GM19467 (cell line): Measurements from ENCODE around the gene MS4A13.
"Not testable (repeated sequence)": the region's sequence is repeated elsewhere in the genome, so short reads cannot be mapped to it uniquely, and the experiment has no call there.

Source experiments
- ATAC-seq: cut with Tn5 transposase; IDR thresholded peaks from one replicate; pipeline ENCODE4 v1.9.1; 2021; ENCODE audit warnings: mild to moderate bottlenecking, moderate library complexity; ENCODE audit not compliant: unreplicated experiment

Gene MS4A13, protein sequence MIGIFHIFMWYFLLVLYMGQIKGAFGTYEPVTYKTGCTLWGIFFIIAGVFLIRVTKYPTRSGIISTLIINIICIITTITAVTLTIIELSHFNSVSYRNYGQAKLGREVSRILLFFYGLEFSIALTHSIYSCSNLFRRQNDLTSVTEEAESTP

DNA sequence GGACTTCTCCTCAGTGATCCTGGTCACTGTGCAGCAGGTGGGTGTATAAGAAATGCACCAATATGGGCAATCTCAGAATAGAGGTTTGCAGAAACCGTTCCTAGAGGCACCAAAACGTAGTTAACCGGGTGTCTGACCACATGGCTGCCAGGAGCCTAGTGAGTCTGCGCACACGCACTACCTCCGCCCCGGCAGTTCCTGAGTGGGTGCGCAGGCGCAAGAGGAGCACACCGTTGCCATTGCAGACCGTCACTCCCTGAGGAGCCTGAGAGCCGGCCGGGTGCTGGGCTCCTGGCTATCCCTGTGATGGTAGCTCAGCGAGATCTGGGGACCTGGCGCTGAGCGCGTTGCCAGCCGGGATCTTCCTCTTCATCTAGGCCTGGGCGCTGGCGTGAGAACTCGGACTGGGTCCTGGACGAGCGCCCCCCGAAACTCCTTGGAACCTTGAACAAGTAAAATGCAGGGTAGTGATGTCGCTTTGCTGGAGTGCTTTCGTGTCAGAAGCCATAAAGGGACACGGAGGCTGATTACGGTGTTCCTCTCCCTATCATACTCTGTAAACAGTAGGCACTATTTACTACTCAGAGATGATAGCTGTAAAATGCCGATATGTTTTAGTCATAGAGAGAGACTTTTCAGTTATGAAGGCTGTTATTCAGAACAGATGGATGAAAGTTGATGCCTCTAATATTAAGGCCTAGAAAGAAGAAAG lies at the start of gene MS4A13:
Gene MS4A13, plus strand, starts transcription at position 249 of the 712 bp plus-strand sequence. CDS start 2,692 bp downstream, outside the sequence.
- no peak for ATAC-seq

DNA sequence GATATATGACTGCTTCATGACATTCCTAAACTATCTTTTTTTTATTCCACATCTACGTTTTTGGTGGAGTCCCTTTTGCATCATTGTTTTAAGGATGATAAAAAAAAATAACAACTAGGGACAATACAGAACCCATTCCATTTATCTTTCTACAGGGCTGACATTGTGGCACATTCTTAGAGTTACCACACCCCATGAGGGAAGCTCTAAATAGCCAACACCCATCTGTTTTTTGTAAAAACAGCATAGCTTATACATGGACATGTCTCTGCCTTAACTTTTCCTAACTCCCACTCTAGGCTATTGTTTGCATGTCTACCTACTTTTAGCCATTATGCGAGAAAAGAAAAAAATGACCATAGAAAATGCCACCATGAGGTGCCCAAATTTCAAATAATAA lies 46.4 kb upstream of the MS4A13 start:
- no peak for ATAC-seq

DNA sequence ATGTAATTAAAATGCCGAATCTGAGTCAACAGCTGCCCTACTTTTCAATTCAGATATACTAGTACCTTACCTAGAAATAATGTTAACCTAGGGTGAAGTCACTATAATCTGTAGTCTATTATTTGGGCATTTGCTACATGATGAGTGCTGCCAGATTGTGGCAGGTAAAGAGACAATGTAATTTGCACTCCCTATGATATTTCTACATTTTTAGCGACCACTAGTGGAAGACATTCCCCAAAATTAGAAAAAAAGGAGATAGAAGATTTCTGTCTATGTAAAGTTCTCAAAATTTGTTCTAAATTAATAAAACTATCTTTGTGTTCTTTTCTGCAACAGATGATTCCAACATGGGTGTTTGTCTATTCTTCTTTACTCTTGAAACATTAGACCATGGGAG lies 45.5 kb upstream of the MS4A13 start:
- ATAC-seq = no peak

DNA sequence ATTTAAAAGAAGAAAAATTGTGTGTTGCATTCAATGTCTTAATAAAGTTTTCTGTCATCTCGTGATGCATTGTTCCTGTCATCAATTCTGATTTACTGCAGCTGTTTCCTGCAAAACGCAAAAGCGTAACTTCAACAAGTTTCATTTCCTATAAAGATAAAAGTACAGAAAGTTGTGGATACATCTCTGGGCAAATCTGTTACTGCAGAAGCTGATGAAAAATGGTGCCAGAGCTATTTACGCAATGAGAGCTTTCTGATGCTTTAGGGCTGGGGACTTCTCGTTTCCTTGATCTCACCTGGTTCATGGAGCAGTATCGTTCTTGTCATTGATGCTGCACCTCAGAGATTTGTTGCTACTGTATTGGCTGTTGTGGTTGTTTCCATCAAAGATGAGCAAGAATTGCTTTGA lies 38.2 kb upstream of the MS4A13 start:
- peak; percentile 79 for ATAC-seq

DNA sequence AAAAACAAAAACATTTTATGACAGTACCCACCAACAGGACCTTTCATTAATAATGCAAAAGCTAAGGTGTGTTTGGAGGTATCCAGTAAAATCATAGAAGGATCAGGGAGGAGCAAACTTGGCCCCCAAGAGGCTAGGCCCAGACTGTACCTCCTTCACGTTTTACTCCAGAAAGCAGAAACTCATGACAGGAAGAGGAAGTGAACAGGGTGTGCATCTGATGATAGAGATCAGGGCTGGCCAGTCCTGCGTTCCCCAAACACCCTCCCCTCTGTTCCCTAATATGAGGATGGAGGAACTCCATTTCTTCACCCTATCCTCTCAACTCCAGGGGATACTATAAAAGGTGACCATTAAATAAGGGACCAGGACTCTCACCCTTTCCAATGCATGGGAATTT lies 32.8 kb upstream of the MS4A13 start:
- no peak for ATAC-seq

DNA sequence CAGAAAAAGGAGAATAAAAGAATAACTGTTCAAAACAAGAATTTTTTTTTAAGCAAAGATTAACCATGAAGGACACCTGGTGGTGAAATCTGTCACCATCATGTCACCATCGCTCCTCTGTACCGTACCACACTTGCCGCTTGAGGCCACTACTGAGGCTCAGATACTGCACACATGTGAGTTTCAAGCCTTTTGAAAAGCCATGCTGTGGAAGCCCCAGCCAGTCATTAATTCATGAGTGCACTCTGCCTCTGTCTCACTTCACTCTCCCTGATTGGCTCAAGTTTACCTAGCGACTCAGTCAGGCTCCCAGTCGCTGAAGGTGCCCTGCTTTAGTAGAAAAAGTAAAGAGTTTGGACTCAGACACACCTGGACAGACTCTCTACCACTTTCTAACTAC lies 29.2 kb upstream of the MS4A13 start:
- peak; percentile 92 for ATAC-seq

DNA sequence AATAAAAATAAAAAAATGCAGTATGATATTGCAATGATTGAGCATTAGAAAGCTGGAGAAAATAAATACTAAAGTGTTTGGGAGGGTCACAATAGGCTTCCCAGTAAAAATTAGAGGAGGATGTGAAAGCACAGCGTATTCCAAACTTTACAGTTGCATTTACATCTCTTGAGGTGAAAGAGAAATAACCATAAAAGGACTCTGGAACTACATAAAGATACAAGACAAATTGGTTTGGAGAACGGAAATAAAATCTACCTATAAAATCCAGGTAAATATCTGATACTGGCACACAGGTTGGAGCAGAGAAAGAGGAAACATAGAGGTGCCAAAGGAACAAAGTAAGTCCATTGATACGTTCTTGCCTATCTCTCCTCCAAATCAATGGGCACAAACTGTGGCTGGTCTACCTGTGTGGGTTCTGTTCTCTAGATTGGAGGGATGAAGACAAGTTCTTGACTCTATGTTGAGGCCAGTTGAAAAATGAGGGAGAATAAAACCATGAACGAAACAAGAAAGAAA lies 22.6 kb upstream of the MS4A13 start, which contains the start of gene MS4A12:
Gene MS4A12, plus strand, starts transcription at position 291 of the 522 bp plus-strand sequence. CDS start 4,541 bp downstream, outside the sequence.
- ATAC-seq = no peak

DNA sequence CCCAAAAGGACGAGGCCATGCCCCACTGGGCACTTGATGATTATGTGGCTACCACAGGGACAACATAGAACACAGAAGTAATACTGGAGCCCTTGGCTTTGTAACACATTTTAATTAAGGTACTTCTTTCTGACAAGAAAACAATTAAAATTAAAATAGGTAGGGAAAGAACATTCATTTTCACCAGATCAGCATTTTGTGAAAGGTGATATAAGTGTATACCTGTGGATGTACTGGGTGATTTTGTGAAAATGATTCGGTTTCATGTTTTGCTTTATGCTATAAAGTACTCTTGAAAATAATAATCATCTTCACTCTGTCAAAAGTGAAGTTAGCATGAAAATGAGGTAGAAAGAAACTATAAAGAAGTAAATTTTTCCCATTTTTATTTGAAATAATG lies 21.7 kb upstream of the MS4A13 start:
- ATAC-seq = no peak

DNA sequence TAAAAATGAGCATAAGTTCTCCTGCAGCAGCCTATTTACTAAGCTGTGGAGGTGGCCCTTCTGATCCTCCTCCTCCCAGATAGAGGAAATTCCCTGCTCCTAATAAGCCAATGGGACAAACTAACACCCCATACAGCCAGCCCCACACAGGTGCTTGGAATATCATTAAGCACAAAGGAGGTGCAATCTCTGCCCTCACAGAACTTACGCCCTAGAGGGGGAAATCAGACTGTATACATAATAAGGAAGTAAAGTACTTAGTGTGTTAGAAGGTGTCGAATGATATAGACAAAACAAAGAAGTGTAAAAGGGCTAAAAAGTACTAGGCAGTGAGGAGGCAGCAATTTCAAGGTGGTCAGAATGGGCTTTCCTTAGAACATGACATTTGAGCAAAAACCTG lies 16.8 kb upstream of the MS4A13 start:
- peak; percentile 30 for ATAC-seq

DNA sequence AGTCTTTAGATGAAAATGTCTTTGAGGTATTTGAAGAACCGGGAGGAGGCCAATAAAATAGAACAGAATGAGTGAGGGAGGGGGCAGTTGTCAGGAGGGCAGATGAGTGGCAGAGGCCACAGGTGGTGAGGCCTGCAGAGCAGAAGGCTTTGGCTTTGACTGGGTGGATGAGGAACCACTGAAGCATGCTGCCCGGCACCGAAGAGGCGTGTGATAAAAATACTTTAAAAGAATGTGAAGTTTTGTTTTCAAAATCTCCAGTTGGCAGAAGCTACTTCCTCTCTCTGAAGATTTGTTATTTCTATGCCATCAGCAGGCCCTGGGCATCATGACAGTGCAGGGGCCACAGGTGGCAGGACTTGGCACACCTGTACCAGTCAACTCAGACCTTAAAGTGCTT lies 16.3 kb upstream of the MS4A13 start:
- peak; percentile 79 for ATAC-seq

DNA sequence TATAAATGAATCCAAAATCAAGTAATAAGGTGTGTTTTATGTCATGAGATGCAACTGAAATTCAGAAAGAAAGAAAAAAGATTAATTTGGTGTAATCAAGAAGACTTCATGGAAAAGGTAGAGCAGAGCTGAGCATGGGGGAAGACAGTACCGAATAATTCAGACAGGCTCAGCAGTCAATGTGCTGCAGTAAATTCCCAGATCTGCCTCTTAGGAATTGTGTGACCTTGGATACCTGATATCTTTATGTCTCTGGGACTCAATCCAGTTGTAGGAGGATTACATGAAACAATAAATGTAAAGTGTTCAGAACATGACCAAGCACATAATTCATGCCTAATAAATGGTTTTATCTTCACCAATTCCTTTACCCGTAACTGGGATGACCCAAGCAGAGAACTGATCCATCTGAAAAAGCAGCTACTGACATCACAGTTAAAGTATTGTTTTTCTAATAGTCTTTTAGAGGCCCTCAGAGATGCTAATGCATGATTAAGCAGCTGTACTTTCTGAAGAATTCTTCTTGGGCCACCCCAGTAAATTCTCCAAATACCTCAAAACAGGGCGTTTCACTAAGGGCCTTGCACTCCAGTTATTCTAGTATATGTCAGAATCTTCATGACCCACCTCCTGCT lies 14.8 kb upstream of the MS4A13 start:
- no peak for ATAC-seq

DNA sequence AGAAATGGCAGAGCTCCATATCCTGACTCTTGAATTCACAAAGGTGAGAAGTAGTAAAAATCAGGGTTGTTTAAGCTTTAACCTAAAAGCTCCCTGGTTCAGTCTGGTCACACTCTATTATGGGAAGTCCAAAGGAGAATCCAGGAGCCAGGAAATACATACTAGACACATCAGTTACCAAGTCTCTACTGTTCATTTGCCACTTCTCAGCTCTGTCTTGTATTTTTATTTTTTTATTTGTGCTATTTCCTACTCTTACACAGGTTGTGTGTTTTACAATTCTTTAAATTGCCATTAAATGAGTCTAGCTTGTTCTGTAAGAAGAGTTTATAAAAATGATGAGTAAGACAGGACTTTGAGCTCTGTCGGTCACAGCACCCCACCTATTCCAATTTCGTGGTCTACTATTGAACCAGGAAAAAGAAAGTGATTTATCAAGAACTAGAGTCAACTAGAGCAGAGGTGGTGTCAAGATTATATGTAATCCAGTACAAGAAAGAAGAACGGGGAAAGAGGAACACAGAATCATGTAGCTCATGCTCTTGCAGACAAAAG lies 12.9 kb upstream of the MS4A13 start:
- no peak for ATAC-seq

DNA sequence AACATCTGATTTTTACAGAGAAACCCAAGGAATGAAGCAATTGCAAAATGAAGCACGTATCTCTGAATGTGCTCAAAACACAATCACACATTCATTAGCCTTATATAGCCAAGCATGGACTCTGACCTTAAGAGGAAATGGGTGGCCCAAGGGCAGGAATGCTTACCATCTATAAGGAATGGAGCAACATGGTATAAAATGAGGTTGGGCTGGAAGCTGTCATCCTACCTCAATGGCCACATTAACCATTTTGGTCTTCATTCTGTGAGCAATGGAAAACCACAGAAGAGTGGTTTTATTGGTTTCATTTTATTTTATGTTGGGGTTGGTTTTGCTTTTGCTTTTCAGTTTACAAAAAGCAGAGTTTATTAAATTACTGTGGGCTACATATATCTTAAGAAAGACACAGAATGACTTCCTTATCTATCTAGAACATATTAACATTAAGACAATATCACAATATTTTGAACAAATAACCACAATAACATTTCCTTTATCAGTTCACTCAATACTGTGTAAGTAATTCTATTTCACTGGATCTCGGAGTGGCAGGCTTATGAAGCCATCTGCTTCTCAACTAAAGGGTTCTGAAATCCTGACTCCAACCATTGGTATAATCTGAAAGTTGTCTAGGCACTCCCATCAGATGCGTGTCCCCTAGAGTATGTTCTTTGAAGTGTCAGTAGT lies 10.8 kb upstream of the MS4A13 start:
- no peak for ATAC-seq

DNA sequence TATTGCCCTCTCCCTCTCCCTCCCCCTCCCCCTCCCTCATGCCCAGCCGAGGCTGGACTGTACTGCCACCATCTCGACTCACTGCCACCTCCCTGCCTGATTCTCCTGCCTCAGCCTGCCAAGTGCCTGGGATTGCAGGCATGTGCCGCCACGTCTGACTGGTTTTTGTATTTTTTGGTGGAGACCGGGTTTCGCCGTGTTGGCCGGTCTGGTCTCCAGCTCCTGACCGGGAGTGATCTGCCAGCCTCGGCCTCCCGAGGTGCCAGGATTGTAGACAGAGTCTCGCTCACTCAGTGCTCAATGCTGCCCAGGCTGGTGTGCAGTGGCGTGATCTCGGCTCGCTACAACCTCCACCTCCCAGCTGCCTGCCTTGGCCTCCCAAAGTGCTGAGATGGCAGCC lies 5.6 kb upstream of the MS4A13 start:
- ATAC-seq = not testable (repeated sequence)

DNA sequence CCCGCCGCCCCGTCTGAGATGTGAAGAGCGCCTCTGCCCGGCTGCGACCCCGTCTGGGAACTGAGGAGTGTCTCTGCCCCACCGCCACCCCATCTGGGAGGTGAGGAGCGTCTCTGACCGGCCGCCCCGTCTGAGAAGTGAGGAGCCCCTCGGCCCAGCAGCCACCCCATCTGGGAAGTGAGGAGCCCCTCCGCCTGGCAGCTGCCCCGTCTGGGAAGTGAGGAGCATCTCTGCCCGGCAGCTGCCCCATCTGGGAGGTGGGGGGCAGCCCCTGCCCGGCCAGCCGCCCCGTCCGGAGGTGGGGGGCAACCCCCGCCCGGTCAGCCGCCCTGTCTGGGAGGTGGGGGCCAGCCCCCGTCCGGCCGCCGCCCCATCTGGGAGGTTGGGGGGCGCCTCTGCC lies 5.0 kb upstream of the MS4A13 start:
- not testable (repeated sequence) for ATAC-seq

DNA sequence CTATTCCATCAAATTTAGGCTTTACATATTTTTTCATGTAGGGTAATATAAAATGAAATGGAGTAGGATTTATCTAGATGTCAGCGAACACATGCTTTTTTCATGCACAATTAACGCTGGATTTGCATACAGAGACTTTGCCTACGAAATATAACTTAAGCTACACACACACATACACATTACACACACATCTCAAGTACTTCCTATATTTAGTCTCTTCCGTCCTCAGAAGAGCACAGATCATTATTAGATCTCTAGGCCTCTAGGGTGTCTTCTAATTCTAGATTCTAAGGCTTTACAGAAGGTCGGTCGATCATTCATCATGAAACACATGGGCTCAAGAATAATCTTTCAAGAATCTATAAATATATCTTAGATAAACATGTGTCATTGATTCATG lies 3.8 kb upstream of the MS4A13 start:
- ATAC-seq = no peak

DNA sequence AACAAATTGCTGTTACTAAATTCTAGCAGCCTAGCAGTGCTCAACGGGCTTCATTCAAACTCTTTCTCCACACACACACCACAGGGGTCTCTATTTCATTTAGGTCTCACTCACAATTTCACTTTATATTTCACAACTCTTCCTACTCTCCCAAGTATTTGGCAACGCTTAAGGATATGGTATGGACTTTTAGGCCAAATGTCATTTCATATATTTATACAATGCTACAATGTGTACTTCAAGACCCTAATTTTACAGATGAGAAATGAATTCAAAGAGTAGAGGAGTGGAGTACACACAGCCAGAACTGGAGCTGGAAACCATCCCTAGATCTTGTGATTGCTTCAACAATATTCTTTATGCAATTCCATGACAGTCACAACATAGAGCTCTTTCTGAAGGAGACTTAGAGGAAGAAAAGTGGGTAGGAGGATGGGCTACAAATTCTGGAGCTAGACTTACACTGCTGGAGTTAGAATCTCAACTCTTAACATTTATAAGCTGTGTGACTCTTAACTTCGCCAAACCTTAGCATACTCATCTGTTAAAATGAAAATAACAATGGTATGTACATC lies 2.5 kb upstream of the MS4A13 start:
- ATAC-seq = no peak

DNA sequence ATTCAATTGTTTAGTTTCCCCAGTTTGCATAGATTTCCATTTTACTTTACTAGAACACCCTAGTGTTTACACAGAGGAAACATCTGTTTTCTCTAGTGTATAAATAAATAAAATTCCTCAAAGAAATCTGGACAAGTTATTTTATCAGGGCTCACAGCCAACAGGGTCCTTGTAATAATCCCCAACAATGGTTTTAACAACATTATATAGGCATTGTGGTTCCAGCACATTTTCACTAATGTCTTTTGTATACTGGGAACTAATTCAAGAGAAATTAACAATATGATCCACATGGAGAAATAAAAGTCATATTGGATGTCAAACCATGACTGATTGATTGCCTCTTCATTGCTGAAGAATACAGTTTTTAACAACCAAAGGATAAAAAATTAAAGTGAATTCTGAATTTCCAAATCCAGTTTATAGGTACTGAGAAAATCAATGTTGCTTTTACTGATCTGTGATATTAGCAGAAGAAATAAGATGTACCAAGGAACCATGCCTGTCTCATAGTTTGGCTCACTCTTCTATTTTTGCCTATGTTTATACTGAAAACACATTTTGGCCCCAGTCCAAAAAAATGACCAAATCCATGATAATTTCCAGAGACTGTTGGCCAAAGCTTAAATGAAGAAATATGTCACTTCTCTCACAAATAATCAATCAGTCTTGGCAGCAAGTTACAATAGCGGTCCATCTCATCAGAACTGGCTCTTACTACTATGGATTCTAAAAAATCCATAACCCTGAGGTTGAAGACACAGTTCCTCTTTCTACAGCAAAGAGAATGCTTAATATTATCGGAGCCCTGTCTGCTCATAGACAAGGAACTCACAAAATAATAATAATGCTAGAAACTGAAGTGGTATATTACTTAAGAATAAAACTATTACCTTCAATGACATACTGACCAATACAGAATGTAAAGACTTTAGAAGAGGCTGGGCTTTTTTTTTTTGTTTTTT lies 1.4 kb upstream of the MS4A13 start:
- no peak for ATAC-seq

DNA sequence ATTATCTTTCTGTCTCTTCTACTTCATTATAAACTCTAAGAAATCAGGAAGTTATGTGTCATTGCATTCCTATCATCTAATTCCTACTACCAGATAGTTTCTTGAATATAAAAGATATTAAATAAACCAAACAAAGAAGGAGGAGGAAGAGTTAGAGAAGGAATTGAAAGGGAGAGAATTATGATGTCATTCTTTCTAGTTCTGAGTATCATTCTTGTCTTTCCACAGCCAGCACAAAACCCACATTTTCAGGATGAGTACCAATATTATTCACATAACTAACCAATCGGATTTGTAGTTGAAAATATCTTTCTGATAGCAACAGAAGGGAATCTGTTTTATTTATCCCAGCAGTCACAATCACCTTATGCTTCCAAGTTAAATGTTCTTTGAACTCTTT lies 13.3 kb downstream of the MS4A13 start:
- ATAC-seq = no peak

DNA sequence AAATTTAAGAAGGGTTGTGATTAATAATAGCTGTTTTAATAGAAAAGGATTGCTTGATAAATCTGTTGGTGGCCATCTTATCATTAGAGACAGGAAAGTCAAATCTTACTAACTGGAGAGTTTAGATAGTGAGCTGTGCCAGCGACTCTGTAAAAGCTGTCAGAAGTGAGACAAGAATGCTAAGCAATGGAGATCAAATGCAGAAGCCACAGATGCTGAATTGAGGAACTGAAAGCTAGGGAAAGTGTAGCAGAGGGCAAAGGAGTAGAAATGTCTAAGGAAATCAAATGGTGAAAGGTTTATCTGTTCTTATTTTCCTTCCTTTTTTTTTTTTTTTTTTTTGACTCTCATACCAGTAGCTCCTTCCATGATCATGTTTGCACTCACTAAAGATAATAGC lies 13.7 kb downstream of the MS4A13 start:
- ATAC-seq = peak; percentile 70
